Hepatocyte (in vitro differentiated cells): ENCODE measurements around the gene FAM171A2. TPM values are rescaled to one million over a fixed set of nuclear protein-coding genes. Genes with fewer than 3 reads are reported as not detected.

ENCODE experiments used
- DNase-seq: peaks from one replicate; pipeline ENCODE4 v3.0.0-alpha.2; 2016; ENCODE audit warnings: low spot score
- H2AFZ ChIP-seq: fragments of 200-600 bp; sonication (generic); 2 replicates; pipeline ENCODE4 v1.6.0; 2016; ENCODE audit warnings: antibody characterized with exemption, mild to moderate bottlenecking
- H3K27ac ChIP-seq: fragments of 200-600 bp; sonication (generic); 2 replicates; pipeline ENCODE4 v1.5.1; 2016; ENCODE audit warnings: mild to moderate bottlenecking
- H3K27me3 ChIP-seq: fragments of 200-600 bp; sonication (generic); 2 replicates; pipeline ENCODE4 v1.6.1; 2016
- H3K36me3 ChIP-seq: fragments of 200-600 bp; sonication (generic); replicated peaks from 2 replicates; pipeline ENCODE4 v1.5.1; 2016; ENCODE audit warnings: low read depth; ENCODE audit not compliant: insufficient read depth
- H3K4me1 ChIP-seq: fragments of 200-600 bp; sonication (generic); 2 replicates; pipeline ENCODE4 v1.5.1; 2016; ENCODE audit warnings: mild to moderate bottlenecking, moderate library complexity; ENCODE audit not compliant: insufficient read depth
- H3K4me2 ChIP-seq: fragments of 200-600 bp; sonication (generic); 2 replicates; pipeline ENCODE4 v1.6.0; 2016
- H3K4me3 ChIP-seq: fragments of 200-600 bp; sonication (generic); 2 replicates; pipeline ENCODE4 v1.5.1; 2016; ENCODE audit warnings: mild to moderate bottlenecking
- H3K79me2 ChIP-seq: fragments of 200-600 bp; sonication (generic); 2 replicates; pipeline ENCODE4 v1.6.0; 2017; ENCODE audit warnings: mild to moderate bottlenecking
- H3K9me2 ChIP-seq: fragments of 200-600 bp; sonication (generic); replicated peaks from 2 replicates; pipeline ENCODE4 v1.6.0; 2017; ENCODE audit warnings: mild to moderate bottlenecking; ENCODE audit not compliant: insufficient read depth
- H3K9me3 ChIP-seq: fragments of 200-600 bp; sonication (generic); 2 replicates; pipeline ENCODE4 v1.5.1; 2016; ENCODE audit warnings: low read depth, mild to moderate bottlenecking
- H4K20me1 ChIP-seq: fragments of 200-600 bp; sonication (generic); 2 replicates; pipeline ENCODE4 v1.6.0; 2016; ENCODE audit warnings: mild to moderate bottlenecking; ENCODE audit not compliant: insufficient read depth, poor library complexity, severe bottlenecking
- EZH2 ChIP-seq: fragments of 200-600 bp; sonication (generic); IDR thresholded peaks from 2 replicates; pipeline ENCODE4 v1.6.1; 2016; ENCODE audit warnings: antibody characterized with exemption, mild to moderate bottlenecking, borderline replicate concordance
- EZH2phosphoT487 ChIP-seq: fragments of 200-600 bp; sonication (generic); IDR thresholded peaks from one replicate; pipeline ENCODE4 v1.6.1; 2018; ENCODE audit warnings: antibody characterized with exemption, mild to moderate bottlenecking, low read depth, moderate library complexity; ENCODE audit not compliant: unreplicated experiment, severe bottlenecking
- WGBS: methylation state at CpG from one replicate; pipeline ENCODE4 v1.1.6; 2016; ENCODE audit warnings: low lambda C conversion rate; ENCODE audit errors: missing lambda C conversion rate; 5-methylcytosine and 5-hydroxymethylcytosine counted together
- polyA plus RNA-seq: library from polyadenylated mRNA; unstranded; fragments of >200 nt; fragmentation: Nextera tagmentation; extraction: Ambion mirVana; gene quantifications from 2 replicates; pipeline ENCODE4 v1.2.1, GENCODE V29; 2016
- total RNA-seq: library from RNA; depleted of rRNA; stranded (reverse); fragments of >200 nt; gene quantifications from 2 replicates; pipeline ENCODE4 v1.2.3, GENCODE V29; 2014
- TF ChIP-seq, protein P1 (sequence below): fragments of 200-600 bp; sonication (generic); IDR thresholded peaks from 2 replicates; pipeline ENCODE4 v1.5.1; 2016; ENCODE audit warnings: antibody characterized with exemption, mild to moderate bottlenecking; ENCODE audit not compliant: poor library complexity

Gene FAM171A2
- total and polyA plus RNA-seq, 2 experiments from 2014 or later = 13.9 to 22.8 TPM

DNA sequence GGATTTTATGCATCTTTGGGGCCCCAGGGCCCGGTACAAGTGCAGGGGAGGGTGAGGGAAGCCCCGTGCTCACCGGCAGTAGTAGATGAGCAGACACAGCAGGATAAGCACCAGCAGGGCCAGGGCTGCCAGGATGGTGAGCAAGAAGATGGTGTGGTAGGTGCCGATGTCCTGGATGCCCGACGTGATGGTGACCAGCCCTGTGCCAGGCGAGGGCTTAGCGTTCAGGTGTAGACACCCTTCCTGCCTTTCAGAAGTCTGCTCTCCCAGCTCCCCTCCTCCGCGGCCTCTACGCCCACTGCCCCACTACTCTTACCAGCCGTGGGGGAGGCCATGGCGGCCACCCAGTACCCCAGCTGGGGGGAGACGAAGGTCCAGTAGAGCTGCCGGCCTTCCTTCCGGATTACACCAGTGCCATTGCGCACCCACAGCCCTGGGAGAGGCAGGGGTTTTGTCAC is 8.0 kb downstream of the FAM171A2 start:
- Histone ChIP-seq H3K36me3 (no peaks in the 10 kb centered on the region), H3K4me2 (no peak overlapping the region), H3K4me1 (peaks cover 7% of the 10 kb centered on the region), H3K9me3 (no peaks in the 10 kb centered on the region), H3K27ac (no peak overlapping the region), H4K20me1 (peaks cover 3% of the 10 kb centered on the region), H2AFZ (no peak overlapping the region), H3K9me2 (no peaks in the 10 kb centered on the region), H3K27me3 (no peaks in the 10 kb centered on the region), H3K4me3 (no peak overlapping the region), H3K79me2 (no peaks in the 10 kb centered on the region)
- 97% methylated on average over 17 of the region's 17 CpGs for WGBS
- TF ChIP-seq EZH2phosphoT487 = no peak
- TF ChIP-seq, protein P1, sequence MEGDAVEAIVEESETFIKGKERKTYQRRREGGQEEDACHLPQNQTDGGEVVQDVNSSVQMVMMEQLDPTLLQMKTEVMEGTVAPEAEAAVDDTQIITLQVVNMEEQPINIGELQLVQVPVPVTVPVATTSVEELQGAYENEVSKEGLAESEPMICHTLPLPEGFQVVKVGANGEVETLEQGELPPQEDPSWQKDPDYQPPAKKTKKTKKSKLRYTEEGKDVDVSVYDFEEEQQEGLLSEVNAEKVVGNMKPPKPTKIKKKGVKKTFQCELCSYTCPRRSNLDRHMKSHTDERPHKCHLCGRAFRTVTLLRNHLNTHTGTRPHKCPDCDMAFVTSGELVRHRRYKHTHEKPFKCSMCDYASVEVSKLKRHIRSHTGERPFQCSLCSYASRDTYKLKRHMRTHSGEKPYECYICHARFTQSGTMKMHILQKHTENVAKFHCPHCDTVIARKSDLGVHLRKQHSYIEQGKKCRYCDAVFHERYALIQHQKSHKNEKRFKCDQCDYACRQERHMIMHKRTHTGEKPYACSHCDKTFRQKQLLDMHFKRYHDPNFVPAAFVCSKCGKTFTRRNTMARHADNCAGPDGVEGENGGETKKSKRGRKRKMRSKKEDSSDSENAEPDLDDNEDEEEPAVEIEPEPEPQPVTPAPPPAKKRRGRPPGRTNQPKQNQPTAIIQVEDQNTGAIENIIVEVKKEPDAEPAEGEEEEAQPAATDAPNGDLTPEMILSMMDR = no peak
- TF ChIP-seq EZH2 = no peak
- DNase-seq = no peak

DNA sequence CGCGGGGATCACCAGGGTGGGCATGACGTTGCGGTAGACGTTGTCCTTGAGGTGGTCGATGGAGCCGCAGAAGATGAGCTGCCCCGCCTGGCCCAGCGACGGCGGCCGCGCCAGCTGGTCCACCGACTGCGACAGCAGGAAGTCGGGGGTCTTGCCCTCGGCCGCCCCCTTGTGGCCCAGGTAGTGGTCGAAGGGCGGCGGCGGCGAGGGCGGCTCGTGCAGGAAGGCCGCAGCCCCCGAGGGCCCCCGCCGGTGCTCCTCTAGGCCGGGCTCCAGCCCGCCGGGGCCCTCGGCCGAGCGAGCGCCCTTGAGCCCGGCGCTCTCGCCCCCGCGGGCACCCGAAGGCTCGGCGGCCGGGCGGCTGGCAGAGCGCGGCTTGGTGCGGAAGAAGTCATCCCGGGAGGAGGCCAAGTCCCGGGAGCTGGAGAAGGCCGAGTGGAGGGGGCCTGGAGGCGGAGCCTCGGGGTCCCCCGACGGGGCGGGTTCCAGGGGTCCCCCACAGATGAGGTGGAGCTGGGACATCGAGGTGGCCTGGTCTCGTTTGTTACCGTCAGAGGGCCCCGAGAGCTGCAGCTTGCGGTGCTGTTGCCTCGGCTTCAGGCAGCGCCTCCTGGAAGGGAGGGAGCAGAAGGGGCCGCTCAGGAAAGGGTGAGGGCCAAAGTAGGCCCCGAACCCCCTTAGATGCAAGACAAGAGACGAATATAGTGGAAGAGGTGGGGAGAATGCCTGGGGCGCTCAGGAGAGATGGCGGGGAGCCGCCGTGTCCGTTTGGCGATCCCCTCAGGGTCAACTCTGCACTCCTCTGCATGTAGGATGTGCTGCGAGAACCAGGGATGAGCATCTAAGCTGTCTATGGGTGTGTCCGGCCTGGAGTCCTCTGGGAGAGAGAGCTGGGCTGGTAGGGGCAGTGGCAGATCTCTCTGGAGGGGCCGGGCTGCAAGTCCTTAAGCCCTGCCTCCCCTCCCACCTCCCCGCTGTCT is 8.8 kb downstream of the FAM171A2 start:
- DNase-seq = peak; percentile 74
- Histone ChIP-seq H3K36me3 (no peaks in the 10 kb centered on the region), H3K79me2 (no peaks in the 10 kb centered on the region), H3K9me2 (no peaks in the 10 kb centered on the region), H3K27ac (no peak overlapping the region), H3K4me2 (peak overlapping the region; percentile 77), H3K4me3 (no peak overlapping the region), H2AFZ (no peak overlapping the region), H3K4me1 (peaks cover 4% of the 10 kb centered on the region), H3K9me3 (no peaks in the 10 kb centered on the region), H3K27me3 (no peaks in the 10 kb centered on the region), H4K20me1 (no peaks in the 10 kb centered on the region)
- TF ChIP-seq EZH2 (no peak), EZH2phosphoT487 (no peak)
- TF ChIP-seq, protein P1 = peak; percentile 51
- 48% methylated on average over 72 of the region's 77 CpGs for WGBS

DNA sequence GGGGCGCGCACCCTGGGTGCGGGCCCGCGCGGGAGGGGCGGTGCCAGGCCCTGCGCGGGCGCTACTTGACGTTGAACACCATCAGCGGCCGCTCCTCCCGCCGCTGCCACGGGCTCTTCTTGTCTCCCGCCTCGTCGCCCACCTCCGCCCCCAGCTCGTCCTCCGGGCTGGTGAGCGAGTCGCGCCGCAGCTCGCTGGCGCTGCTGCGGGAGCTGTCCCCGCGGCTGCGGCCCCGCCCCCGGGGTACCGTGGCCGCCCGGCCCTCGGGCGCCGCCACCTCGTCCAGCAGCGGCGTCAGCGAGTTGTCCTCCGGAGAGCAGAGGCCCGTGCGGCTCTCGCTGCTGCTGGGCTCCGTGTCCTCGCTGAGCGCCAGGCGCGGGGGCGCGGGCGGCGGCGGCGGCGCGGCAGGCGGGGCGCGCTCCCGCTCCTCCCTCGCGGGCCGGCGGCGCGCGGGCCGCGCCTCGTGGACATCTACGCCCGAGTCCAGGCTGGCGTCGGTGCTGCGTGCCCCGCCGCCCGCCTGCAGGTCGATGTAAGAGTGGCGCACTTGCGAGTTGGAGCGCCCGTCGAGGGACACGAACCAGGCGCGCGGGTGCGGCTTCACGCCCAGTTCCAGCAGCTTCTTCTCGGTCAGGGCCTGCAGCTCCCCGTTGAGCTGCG is 9.9 kb downstream of the FAM171A2 start:
- DNase-seq = peak; percentile 73
- no peaks in the 10 kb centered on the region for H3K27me3 ChIP-seq
- TF ChIP-seq EZH2phosphoT487 (no peak), EZH2 (no peak)
- TF ChIP-seq, protein P1 = no peak
- no peaks in the 10 kb centered on the region for H3K36me3 ChIP-seq
- H3K27ac ChIP-seq = no peak overlapping the region
- H4K20me1 ChIP-seq = no peaks in the 10 kb centered on the region
- H2AFZ ChIP-seq = no peak overlapping the region
- no peak overlapping the region for H3K4me3 ChIP-seq
- no peaks in the 10 kb centered on the region for H3K79me2 ChIP-seq
- WGBS = 19% methylated on average over 22 of the region's 98 CpGs
- H3K9me3 ChIP-seq = no peaks in the 10 kb centered on the region
- H3K4me2 ChIP-seq = peak overlapping the region; percentile 77
- peaks cover 4% of the 10 kb centered on the region for H3K4me1 ChIP-seq
- no peaks in the 10 kb centered on the region for H3K9me2 ChIP-seq
